Muscle layer of duodenum (tissue), 2 donors: Measurements from ENCODE around the gene CNPPD1.
"Not testable (repeated sequence)": the region's sequence is repeated elsewhere in the genome, so short reads cannot be mapped to it uniquely, and the experiment has no call there.

Experiments
- H3K27ac ChIP-seq: one replicate; pipeline ENCODE4 v1.7.0; 2013; ENCODE audit warnings: mild to moderate bottlenecking, low read length
- H3K27me3 ChIP-seq: one replicate; pipeline ENCODE4 v1.7.0; 2013; ENCODE audit warnings: low read depth, mild to moderate bottlenecking, control low read depth, low read length
- H3K36me3 ChIP-seq, 2 donors: one replicate each; pipeline ENCODE4 v1.7.0; 2013; ENCODE audit warnings: low read length in 2 of 2, control low read depth in 1 of 2, mild to moderate bottlenecking in 1 of 2; ENCODE audit not compliant: insufficient read depth in 2 of 2, control insufficient read depth in 1 of 2
- H3K4me1 ChIP-seq, 2 donors: one replicate each; pipeline ENCODE4 v1.7.0; 2013; ENCODE audit warnings: low read length in 2 of 2, mild to moderate bottlenecking in 2 of 2, control low read depth in 1 of 2, moderate library complexity in 1 of 2; ENCODE audit not compliant: insufficient read depth in 2 of 2, control insufficient read depth in 1 of 2
- H3K4me3 ChIP-seq, 2 donors: one replicate each; pipeline ENCODE4 v1.7.0; 2013; ENCODE audit warnings: low read length in 2 of 2, low read depth in 1 of 2, mild to moderate bottlenecking in 1 of 2
- H3K9me3 ChIP-seq, 2 donors: one replicate each; pipeline ENCODE4 v1.7.0; 2013; ENCODE audit warnings: low read length in 2 of 2, control low read depth in 1 of 2, mild to moderate bottlenecking in 1 of 2; ENCODE audit not compliant: control insufficient read depth in 1 of 2
- donor health status: healthy.

CNPPD1 gene

GRCh38 chr2:219207134-219207883 lies 30.6 kb upstream of the CNPPD1 start:
- H3K36me3 ChIP-seq, result peaks cover 7 to 34% of the 10 kb centered on the region in 2 donors
- peaks cover 12 to 15% of the 10 kb centered on the region in 2 donors for H3K4me1 ChIP-seq
- peak overlapping the region; percentile 61 to 65 for H3K4me3 ChIP-seq
- H3K9me3 ChIP-seq, result no peaks in the 10 kb centered on the region
- no peaks in the 10 kb centered on the region for H3K27me3 ChIP-seq
- H3K27ac ChIP-seq, result peak overlapping the region; percentile 7

DNA sequence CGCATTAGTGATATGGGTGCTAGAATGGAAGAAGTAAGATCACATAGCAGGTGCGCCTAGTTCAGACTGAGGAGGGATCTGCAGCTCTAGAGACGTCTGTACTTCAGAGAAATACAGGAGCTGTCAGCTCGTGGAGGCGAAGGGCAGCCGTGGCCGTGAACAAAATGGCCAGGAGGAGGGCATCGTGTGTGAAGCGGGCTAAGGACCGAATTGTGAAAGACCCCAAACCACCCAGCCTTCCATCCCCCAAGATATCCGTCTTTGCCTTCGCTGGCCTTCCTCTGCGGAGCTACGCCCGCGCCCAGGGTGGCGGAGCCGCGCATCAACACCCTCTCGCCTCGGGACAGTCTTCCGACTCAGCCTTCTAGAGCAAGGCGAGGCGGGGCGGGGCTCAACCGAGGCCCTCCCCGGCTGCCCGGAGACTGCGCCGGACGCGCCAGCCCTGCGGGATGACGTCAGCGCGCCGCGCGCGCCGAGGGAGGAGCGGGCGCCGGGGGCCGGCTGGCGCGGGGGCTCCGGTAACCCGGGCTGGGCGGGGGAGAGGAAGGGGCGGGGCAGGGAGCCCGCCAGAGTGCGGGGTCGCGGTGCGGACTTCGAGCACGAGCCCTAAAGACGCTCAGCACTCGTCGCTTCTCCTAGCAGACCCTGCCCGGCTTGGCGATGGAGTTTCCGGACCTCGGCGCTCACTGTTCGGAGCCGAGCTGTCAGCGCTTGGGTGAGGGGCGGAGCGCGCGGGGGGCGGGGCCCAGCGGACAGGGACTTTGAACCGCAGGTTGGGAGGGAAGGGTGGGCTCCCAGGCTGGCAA lies 29.8 kb upstream of the CNPPD1 start, which contains the start of gene ZFAND2B:
Gene ZFAND2B (plus strand): TSS at position 455 of the 806 bp plus-strand sequence. CDS start 206 bp downstream, at position 661.
- Histone ChIP-seq H3K9me3 (no peaks in the 10 kb centered on the region), H3K4me3 (peak within 1 kb of the TSS; percentile 61 to 70), H3K27ac (peak within 1 kb of the TSS; percentile 92), H3K27me3 (no peaks in the 10 kb centered on the region), H3K4me1 (peaks cover 12 to 15% of the 10 kb centered on the region in 2 donors), H3K36me3 (peaks cover 7 to 30% of the 10 kb centered on the region in 2 donors)

- H3K4me1 ChIP-seq, result peaks cover 12 to 15% of the 10 kb centered on the region in 2 donors
- H3K27me3 ChIP-seq, result no peaks in the 10 kb centered on the region
- no peaks in the 10 kb centered on the region for H3K9me3 ChIP-seq
- H3K36me3 ChIP-seq, result peaks cover 7 to 28% of the 10 kb centered on the region in 2 donors
- peak overlapping the region; percentile 92 for H3K27ac ChIP-seq
- H3K4me3 ChIP-seq, result peak overlapping the region; percentile 61 to 70
Observed at GRCh38 chr2:219205981-219206327, 29.2 kb upstream of the CNPPD1 start.

DNA sequence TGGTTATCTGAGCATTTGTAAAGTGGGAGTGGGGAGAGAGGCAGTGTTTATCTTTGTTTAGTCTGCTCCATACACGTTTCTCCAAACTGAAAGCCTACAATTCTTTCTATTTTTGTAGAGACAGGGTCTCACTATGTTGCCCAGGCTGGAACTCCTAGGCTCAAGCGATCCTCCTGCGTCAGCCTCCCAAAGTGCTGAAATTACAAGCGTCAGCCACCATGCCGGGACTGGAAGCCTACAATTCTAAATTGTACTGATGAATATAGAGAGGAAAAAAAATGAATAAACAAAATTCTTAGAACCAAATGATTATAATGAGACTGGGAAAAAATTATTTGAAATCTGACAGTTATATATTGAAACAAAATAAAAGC lies 28.4 kb upstream of the CNPPD1 start:
- Histone ChIP-seq H3K27ac (no peak overlapping the region), H3K4me1 (peaks cover 12 to 15% of the 10 kb centered on the region in 2 donors), H3K36me3 (peaks cover 7 to 20% of the 10 kb centered on the region in 2 donors), H3K4me3 (no peak overlapping the region), H3K27me3 (no peaks in the 10 kb centered on the region), H3K9me3 (no peaks in the 10 kb centered on the region)

DNA sequence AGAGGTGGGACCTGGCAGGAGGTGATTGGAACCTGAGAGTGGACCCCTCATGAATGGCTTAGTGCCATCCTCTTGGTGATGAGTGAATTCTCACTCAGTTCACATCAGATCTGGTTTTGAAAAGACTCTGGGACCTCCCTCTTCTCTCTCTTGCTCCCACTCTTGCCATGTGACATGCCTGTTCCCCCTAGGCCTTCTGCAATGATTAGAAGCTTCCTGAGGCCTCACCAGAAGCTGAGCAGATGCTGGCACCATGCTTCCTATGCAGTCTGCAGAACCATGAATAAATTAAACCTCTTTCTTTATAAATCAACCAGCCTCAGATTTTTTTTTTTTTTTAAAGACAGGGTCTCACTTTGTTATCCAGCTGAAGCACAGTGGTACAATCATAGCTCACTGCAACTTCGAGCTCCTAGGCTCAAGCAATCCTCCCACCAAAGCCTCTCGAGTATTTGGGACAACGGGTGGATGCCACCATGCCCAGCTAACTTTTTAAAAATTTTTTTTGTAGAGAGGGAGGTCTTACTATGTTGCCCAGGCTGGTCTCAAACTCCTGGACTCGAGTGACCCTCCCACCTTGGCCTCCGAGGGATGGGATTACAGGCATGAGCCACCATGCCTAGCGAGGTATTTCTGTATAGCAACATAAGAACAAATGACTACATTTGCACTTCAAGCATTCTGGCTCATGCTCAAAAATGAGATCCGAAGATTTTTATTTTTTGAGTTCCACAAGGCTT lies 27.9 kb upstream of the CNPPD1 start:
- Histone ChIP-seq H3K27me3 (no peaks in the 10 kb centered on the region), H3K36me3 (peaks cover 7 to 15% of the 10 kb centered on the region in 2 donors), H3K4me3 (no peak overlapping the region), H3K4me1 (peaks cover 12 to 15% of the 10 kb centered on the region in 2 donors), H3K9me3 (no peaks in the 10 kb centered on the region), H3K27ac (no peak overlapping the region)

DNA sequence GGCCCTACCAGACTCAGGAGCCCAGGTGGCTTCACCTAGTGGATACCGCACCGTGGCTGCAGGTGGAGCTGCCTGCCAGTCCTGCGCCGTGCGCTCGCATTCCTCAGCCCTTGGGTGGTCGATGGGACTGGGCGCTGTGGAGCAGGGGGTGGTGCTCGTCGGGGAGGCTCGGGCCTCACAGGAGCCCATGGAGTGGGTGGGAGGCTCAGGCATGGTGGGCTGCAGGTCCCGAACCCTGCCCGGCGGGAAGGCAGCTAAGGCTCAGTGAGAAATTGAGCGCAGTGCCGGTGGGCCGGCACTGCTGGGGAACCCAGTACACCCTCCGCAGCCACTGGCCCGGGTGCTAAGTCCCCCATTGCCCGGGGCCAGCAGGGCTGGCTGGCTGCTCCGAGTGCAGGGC lies 24.6 kb upstream of the CNPPD1 start:
- not testable (repeated sequence) for H3K27ac ChIP-seq, H3K36me3 ChIP-seq, H3K4me1 ChIP-seq, H3K9me3 ChIP-seq, H3K27me3 ChIP-seq, H3K4me3 ChIP-seq

DNA sequence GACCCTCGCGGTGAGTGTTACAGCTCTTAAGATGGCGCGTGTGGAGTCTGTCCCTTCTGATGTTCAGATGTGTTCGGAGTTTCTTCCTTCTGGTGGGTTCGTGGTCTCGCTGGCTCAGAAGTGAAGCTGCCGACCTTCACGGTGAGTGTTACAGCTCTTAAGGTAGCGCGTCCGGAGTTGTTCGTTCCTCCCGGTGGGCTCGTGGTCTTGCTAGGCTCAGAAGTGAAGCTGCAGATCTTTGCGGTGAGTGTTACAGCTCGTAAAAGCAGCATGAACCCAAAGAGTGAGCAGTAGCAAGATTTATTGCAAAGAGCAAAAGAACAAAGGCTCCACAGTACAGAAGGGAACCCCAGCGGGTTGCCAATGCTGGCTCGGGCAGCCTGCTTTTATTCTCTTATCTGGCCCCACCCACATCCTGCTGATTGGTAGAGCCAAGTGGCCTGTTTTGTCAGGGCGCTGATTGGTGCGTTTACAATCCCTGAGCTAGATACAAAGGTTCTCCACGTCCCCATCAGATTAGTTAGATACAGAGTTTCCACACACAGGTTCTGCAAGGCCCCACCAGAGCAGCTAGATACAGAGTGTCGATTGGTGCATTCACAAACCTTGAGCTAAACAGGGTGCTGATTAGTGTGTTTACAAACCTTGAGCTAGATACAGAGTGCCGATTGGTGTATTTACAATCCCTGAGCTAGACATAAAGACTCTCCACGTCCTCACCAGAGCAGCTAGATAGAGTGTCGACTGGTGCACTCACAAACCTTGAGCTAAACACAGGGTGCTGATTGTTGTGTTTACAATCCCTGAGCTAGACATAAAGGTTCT lies 24.0 kb upstream of the CNPPD1 start:
- not testable (repeated sequence) for H3K4me3 ChIP-seq, H3K36me3 ChIP-seq, H3K9me3 ChIP-seq, H3K27me3 ChIP-seq, H3K27ac ChIP-seq, H3K4me1 ChIP-seq

DNA sequence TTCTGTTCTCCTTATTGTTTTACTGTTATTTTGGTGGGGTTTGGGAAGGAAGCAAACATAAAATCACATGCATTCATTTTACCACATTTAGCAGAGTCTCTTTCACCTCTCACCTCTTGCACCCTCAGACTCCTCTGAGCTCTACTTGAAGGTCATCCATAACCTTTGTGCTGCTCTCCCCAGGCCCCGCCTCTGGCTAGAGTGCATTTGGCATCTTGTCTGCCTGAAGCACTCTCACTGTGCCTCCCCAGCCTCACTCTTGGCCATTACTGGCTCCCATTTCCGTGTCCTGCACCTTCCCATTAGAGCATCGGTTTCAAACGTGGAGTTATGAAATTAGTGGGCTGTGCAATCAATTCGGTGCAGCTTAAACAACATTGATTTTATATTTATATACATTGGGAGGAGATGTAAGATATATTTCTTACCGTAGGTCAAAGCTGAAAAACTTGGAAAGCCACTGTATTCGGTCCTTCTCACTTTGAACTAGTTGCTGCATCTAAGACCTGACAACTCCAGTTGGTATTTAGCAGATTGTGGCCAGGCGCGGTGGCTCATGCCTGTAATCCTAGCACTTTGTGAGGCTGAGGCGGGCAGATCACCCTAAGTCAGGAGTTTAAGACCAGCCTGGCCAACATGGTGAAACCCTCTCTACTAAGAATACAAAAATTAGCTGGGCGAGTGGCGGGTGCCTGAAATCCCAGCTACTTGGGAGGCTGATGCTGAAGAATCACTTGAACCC lies 22.9 kb upstream of the CNPPD1 start:
- no peaks in the 10 kb centered on the region for H3K4me1 ChIP-seq
- H3K27ac ChIP-seq, result no peak overlapping the region
- H3K4me3 ChIP-seq, result no peak overlapping the region
- H3K9me3 ChIP-seq, result no peaks in the 10 kb centered on the region
- H3K27me3 ChIP-seq, result peaks cover 4% of the 10 kb centered on the region
- no peaks in the 10 kb centered on the region for H3K36me3 ChIP-seq

GRCh38 chr2:219198974-219199373 lies 22.2 kb upstream of the CNPPD1 start:
- Histone ChIP-seq H3K27me3 (peaks cover 4% of the 10 kb centered on the region), H3K4me3 (no peak overlapping the region), H3K9me3 (no peaks in the 10 kb centered on the region), H3K27ac (no peak overlapping the region), H3K36me3 (no peaks in the 10 kb centered on the region), H3K4me1 (no peaks in the 10 kb centered on the region)

GRCh38 chr2:219197388-219197787 lies 20.7 kb upstream of the CNPPD1 start:
- H3K27ac ChIP-seq, result no peak overlapping the region
- peaks cover 4% of the 10 kb centered on the region for H3K27me3 ChIP-seq
- no peaks in the 10 kb centered on the region for H3K36me3 ChIP-seq
- H3K9me3 ChIP-seq, result no peaks in the 10 kb centered on the region
- no peaks in the 10 kb centered on the region for H3K4me1 ChIP-seq
- no peak overlapping the region for H3K4me3 ChIP-seq
